ENCODE results near the gene FFAR2. TPM values are rescaled to one million over a fixed set of nuclear protein-coding genes. Genes with fewer than 3 reads are reported as not detected.

The FFAR2 gene
- total and polyA plus RNA-seq, 2 donors (not counting 3 experiments of a cell fraction or from before 2014, with no cell fraction given): not detected

DNA sequence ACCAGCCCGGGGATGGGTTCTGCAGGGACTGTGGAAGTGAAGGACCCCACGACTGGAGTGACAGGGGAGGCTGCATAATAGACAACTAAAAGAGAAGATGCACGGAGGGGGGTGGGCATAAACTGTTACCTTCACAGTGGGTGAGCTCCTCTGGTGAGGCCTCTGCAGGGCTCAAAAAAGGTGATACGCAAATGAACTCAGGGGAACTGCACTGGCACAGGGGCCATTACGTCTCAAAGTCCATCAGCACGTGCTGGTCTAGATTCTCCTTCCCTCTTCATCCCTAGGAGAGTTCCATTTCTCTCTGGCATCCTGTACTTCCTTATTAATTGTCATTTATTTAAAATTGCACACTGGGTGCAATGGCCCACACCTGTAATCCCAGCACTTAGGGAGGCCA lies 8.1 kb upstream of the FFAR2 start:
- no peak overlapping the region for H2AFZ ChIP-seq (ENCODE audit: low read depth, low read length)
- POLR2A ChIA-PET: no interaction called here
- no peak overlapping the region for H3K4me2 ChIP-seq (ENCODE audit: insufficient read depth, low read length)
- H3K4me1 ChIP-seq (ENCODE audit: control insufficient read depth, extremely low read depth, insufficient read depth, low read length): no peaks in the 10 kb centered on the region
- no peaks in the 10 kb centered on the region for H3K9me3 ChIP-seq (replicated peaks; ENCODE audit: control insufficient read depth, insufficient read depth, low read length)
- H3K79me2 ChIP-seq (ENCODE audit: control insufficient read depth, insufficient read depth, low read length): no peaks in the 10 kb centered on the region
- no peaks in the 10 kb centered on the region for H4K20me1 ChIP-seq (replicated peaks; ENCODE audit: control insufficient read depth, extremely low read depth, insufficient read depth, low read length)
- H3K9me1 ChIP-seq (replicated peaks; ENCODE audit: control insufficient read depth, extremely low read depth, insufficient read depth, low read length): no peaks in the 10 kb centered on the region
- peaks cover 0 to 7% of the 10 kb centered on the region in 2 experiments for H3K27me3 ChIP-seq (ENCODE audit: control insufficient read depth in 2 of 2, insufficient read depth in 2 of 2, low read length in 2 of 2)
- CTCF ChIA-PET: no interaction called here
- FAIRE-seq (no peak), DNase-seq (ENCODE audit: low read depth, low spot score) (no peak)
- no TSS peak for BruUV-seq (replicated peaks)
- H3K4me3 ChIP-seq (replicated peaks in 1 of 3; ENCODE audit: insufficient read depth in 1 of 3, low read depth in 1 of 3, low read length in 3 of 3): no peak overlapping the region
- intact Hi-C loops (cut with micrococcal nuclease) (no loop called here), dilution Hi-C loops (cut with MboI; ENCODE audit: extremely low pct_ligation_motif_present, low sequenced_read_pairs) (no loop called here)
- H3K9ac ChIP-seq (replicated peaks; ENCODE audit: extremely low read depth, insufficient read depth, low read length): no peak overlapping the region
- no peak for TF ChIP-seq MYC (IDR thresholded peaks at IDR 0.05; ENCODE audit: low read depth, low read length)
- TF ChIP-seq JUN (IDR thresholded peaks at IDR 0.05; ENCODE audit: borderline replicate concordance, insufficient read depth, insufficient read length, low read depth): no peak
- no peak for TF ChIP-seq POLR2A (IDR thresholded peaks at IDR 0.05; ENCODE audit: low read depth, low read length)
- TF ChIP-seq POLR2AphosphoS5 (IDR thresholded peaks at IDR 0.05; ENCODE audit: insufficient read depth, low read depth, low read length): no peak
- TF ChIP-seq, protein P1, sequence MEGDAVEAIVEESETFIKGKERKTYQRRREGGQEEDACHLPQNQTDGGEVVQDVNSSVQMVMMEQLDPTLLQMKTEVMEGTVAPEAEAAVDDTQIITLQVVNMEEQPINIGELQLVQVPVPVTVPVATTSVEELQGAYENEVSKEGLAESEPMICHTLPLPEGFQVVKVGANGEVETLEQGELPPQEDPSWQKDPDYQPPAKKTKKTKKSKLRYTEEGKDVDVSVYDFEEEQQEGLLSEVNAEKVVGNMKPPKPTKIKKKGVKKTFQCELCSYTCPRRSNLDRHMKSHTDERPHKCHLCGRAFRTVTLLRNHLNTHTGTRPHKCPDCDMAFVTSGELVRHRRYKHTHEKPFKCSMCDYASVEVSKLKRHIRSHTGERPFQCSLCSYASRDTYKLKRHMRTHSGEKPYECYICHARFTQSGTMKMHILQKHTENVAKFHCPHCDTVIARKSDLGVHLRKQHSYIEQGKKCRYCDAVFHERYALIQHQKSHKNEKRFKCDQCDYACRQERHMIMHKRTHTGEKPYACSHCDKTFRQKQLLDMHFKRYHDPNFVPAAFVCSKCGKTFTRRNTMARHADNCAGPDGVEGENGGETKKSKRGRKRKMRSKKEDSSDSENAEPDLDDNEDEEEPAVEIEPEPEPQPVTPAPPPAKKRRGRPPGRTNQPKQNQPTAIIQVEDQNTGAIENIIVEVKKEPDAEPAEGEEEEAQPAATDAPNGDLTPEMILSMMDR (IDR thresholded peaks at IDR 0.05; ENCODE audit: extremely low read depth in 1 of 2, insufficient read depth in 1 of 2, low read depth in 1 of 2, low read length in 2 of 2): no peak
- TF ChIP-seq EZH2 (IDR thresholded peaks at IDR 0.05; ENCODE audit: borderline replicate concordance, low read depth, low read length, severe bottlenecking): no peak
- TF ChIP-seq FOS (IDR thresholded peaks at IDR 0.05; ENCODE audit: borderline replicate concordance, insufficient read depth, low read length): no peak
- no peak for TF ChIP-seq GATA2 (IDR thresholded peaks at IDR 0.05; ENCODE audit: insufficient read depth, insufficient read length, low read depth, low read length)
- TF ChIP-seq, protein P2, sequence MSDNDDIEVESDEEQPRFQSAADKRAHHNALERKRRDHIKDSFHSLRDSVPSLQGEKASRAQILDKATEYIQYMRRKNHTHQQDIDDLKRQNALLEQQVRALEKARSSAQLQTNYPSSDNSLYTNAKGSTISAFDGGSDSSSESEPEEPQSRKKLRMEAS (IDR thresholded peaks at IDR 0.05; ENCODE audit: insufficient read depth, insufficient read length): no peak
- no peak overlapping the region for H3K27ac ChIP-seq (ENCODE audit: insufficient read depth, low read depth, low read length)
- H3K36me3 ChIP-seq (ENCODE audit: control insufficient read depth in 2 of 2, extremely low read depth in 1 of 2, insufficient read depth in 2 of 2, low read length in 2 of 2): no peaks in the 10 kb centered on the region
